Astrocyte of the hippocampus (primary cell): ENCODE data around the gene CEP41.

ENCODE experiments used
- DNase-seq: peaks from one replicate; pipeline ENCODE4 v3.0.0; 2011; ENCODE audit warnings: low read depth, low spot score

CEP41 gene

DNA sequence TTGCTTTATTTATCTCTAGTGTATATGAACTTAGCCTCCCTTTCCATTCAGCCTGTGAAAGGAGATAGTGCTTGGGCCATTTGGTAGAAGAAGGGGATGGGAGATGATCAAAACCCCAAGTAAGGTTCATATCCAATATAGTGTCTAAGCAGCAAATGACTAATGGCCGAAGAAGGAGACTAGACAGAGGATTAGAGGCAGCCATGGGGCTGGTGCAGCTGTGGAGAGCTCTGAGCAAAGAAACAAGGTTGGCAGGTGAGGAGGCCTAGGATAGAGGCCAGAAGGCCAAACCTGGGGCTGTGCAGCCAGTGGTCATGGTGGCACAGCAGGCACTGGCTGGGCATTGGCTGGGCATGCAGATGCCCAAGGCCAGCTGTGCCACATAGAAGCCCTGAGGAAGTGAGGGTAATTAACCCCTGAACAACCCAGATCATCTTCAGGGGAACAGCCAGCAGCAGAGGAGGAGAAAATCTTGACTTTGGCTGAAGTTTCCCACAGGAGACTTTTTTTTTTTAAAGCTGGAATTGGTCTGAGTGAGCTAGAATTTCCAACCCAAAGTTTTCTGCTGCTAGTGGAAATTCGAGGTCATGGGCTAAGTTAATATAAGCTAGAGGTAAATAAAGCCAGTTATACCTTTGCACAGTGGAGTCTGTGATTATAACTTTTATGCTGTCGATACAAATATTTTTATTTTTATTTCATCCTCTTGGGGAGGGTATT, 70.8 kb downstream of the CEP41 start:
- DNase-seq, result no peak

- DNase-seq, result peak; percentile 74
Observed at GRCh38 chr7:130369110-130369711, 71.6 kb downstream of the CEP41 start.

DNA sequence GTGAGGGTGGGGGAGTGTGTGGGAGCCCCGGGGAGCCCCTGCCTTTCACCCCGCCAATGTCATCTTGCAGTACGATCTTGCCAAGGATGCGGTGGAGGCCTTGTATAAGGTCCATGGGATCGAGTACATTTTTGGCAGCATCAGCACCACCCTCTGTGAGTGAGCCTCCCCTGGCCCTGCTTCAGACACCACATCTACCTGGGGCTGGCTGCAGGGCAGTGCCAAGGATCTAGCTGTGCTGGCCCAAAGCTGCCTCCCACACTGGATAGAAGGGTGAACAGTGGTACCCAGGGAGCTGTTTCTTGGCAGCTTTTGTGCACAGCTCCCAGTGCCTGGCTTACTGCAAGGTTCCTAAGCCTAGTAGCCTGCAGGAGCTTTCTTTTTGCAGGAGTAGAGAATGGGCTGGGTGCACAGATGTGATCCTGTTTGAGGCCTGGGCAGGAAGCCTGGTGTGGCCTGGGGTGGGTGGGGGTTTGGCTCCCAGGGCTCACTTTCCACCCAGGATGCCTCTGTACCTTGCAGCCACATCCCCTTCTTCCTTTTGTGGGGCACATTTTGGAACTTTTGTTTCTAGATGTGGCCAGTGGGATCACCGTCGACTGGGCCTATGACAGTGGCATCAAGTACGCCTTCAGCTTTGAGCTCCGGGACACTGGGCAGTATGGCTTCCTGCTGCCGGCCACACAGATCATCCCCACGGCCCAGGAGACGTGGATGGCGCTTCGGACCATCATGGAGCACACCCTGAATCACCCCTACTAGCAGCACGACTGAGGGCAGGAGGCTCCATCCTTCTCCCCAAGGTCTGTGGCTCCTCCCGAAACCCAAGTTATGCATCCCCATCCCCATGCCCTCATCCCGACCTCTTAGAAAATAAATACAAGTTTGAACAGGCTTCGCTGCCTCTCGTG, 72.7 kb downstream of the CEP41 start:
- no peak for DNase-seq

GRCh38 chr7:130367088-130367755, 73.6 kb downstream of the CEP41 start:
- DNase-seq, result no peak

- DNase-seq, result no peak
Observed at GRCh38 chr7:130366564-130366963, 74.3 kb downstream of the CEP41 start.

GRCh38 chr7:130365511-130366441, 75.0 kb downstream of the CEP41 start:
- peak; percentile 90 for DNase-seq

GRCh38 chr7:130365088-130365487, 75.7 kb downstream of the CEP41 start:
- no peak for DNase-seq

DNA sequence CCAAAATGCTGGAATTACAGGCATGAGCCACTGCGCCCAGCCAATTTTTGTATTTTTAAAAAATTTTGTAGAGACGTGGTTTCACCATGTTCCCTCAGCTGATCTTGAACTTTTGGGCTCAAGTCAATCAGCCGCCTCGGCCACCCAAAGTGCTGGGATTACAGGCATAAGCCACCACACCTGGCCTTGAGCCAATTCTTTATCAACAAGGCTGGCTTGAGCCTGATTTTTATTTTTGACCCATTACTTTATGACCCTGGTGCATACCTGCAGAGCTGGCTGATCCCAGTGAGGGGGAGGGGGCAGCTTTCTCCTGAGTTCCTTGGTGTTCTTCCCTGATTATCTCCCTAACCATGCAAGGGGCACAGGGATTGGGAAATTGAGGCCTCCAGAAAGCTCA, 76.4 kb downstream of the CEP41 start:
- no peak for DNase-seq

DNA sequence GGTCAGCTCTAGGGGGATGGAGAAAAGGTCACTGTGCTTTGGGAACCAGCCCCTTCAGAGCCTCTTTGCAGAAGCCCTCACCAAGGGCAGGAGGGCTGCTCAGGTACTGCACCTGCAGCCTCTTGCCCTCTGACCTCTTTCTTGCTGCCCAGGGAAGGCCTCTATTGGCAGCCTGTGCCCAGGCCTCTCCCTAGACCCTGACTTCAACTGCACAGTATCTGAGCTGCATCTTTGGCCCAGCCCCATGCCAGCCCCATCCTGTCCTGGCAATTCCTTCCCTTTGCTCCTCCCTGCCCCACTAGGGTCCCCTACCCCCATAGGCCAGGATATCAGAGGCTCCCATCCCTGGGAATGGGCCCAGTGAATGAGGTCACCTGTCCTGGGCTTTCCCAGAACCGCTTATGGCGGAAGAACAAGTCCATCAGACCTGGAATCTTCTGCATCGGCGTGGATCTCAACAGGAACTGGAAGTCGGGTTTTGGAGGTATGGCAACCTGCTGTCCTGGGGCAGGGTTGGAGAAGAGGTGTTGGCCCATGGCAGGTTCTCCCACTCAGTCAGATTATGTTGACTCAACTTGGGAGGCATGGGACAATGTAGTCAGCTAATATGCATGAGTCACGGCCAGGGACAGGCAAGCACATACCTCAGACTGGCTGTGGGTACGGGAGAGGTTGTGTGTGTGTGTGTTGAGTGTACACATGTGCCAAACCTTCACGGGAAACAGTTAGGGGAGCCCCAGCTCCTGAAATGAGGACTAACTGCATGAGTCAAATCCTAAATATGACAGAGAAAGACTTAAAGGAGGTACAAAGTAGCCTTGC, 77.6 kb downstream of the CEP41 start:
- DNase-seq, result peak; percentile 95

GRCh38 chr7:130362251-130362816, 78.5 kb downstream of the CEP41 start:
- no peak for DNase-seq

DNA sequence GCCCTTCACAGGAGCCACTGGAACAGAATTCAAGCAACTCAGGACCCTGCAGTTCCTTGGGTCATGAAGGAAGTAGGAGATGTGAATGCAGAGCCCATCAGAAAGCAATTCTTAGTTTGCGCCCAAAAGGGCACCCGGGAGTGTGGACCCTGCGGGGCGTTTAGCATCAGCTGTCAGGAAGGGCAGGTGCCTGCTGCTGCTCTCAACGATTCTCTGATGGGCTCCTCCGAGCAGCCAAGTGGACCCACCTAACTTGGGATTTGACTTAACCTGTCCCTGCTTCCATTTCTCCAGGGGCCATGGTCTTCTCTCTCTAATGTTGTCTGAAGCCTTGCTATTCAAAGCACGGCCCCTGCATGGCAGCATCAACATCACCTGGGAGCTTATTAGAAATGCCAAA, 79.1 kb downstream of the CEP41 start:
- no peak for DNase-seq

GRCh38 chr7:130360518-130360917, 80.3 kb downstream of the CEP41 start:
- no peak for DNase-seq

DNA sequence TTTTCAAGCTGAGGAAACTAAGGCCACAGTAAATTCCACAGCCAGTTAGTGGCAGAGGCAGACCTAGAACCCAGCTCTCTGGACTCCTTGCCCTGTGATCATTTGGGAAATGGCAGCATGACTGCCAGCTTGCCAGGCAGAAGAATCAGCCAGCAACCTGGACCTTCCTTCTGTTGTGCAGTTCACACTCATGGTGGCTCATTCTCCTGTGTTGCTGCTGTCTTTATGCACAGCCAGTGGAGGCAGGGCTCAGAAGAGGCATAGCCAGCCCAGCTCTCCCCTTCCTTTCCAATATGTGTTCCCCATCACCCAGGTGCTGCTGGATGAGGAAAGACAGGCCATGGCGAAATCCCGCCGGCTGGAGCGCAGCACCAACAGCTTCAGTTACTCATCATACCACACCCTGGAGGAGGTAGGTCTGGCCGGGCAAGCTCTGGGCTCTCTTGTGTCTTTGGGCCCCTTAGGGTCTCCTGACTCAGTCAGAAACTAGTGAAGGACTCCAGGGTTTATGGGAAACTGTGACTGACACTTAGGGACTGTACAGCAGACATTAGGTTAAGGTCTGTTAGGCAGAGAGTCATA, 81.4 kb downstream of the CEP41 start:
- DNase-seq, result no peak

GRCh38 chr7:130358471-130358870, 82.3 kb downstream of the CEP41 start:
- no peak for DNase-seq

- DNase-seq, result peak; percentile 87
Observed at GRCh38 chr7:130356876-130357611, 83.8 kb downstream of the CEP41 start.

- peak; percentile 98 for DNase-seq
Observed at GRCh38 chr7:130356121-130356875, 84.5 kb downstream of the CEP41 start.

- DNase-seq, result no peak
Observed at GRCh38 chr7:130353196-130353595, 87.6 kb downstream of the CEP41 start.
